Ascending aorta (tissue), 2 donors: ENCODE results near the gene SDSL. TPM values are rescaled to one million over a fixed set of nuclear protein-coding genes. Genes with fewer than 3 reads are reported as not detected.

Experiments used
- DNase-seq, 2 donors: peaks; one replicate each; pipeline ENCODE4 v3.0.0-alpha.2; 2019; ENCODE audit warnings: low spot score in 2 of 2
- H3K27ac ChIP-seq, 2 donors: fragments of 200-600 bp; sonication (generic); one replicate each; pipeline ENCODE4 v1.5.1; 2016 to 2017; ENCODE audit warnings: mild to moderate bottlenecking in 1 of 2
- H3K27me3 ChIP-seq: fragments of 200-600 bp; sonication (generic); one replicate; pipeline ENCODE4 v1.5.1; 2017
- H3K36me3 ChIP-seq, 2 donors: fragments of 200-600 bp; sonication (generic); one replicate each; pipeline ENCODE4 v1.5.1; 2016
- H3K4me1 ChIP-seq, 2 donors: fragments of 200-600 bp; sonication (generic); one replicate each; pipeline ENCODE4 v1.5.1; 2016 to 2017; ENCODE audit warnings: mild to moderate bottlenecking in 1 of 2
- H3K4me3 ChIP-seq, 2 donors: fragments of 200-600 bp; sonication (generic); one replicate each; pipeline ENCODE4 v1.5.1; 2016 to 2017; ENCODE audit warnings: mild to moderate bottlenecking in 1 of 2
- H3K9me3 ChIP-seq, 2 donors: fragments of 200-600 bp; sonication (generic); one replicate each; pipeline ENCODE4 v1.5.1; 2016
- CTCF ChIP-seq, 3 experiments: fragments of 200-600 bp in 2 of 3; fragments of 450-650 bp in 1 of 3; sonication (generic) in 2 of 3; IDR thresholded peaks; one replicate each; pipeline ENCODE4 v1.5.1; 2016 to 2019; ENCODE audit warnings: antibody characterized with exemption in 3 of 3, mild to moderate bottlenecking in 1 of 3, moderate library complexity in 1 of 3
- intact Hi-C: fragments of 100-400 bp; cut with DNase I; formaldehyde crosslinking; loops from one replicate; pipeline ENCODE4 v1.15.1; 2023
- total RNA-seq: library from RNA; depleted of rRNA; stranded (reverse); fragments of >200 nt; gene quantifications from one replicate; pipeline ENCODE4 v1.1.0, GENCODE V29; 2016

Gene SDSL
- total RNA-seq, 1 donor from 2014 or later: 11.0 TPM

GRCh38 chr12:113381220-113381619 lies 41.0 kb upstream of the SDSL start:
- no peaks in the 10 kb centered on the region for H3K9me3 ChIP-seq
- intact Hi-C loops: no loop called here
- no peaks in the 10 kb centered on the region for H3K4me1 ChIP-seq
- TF ChIP-seq CTCF (IDR thresholded peaks at IDR 0.05): no peak
- no peak for DNase-seq
- H3K36me3 ChIP-seq: peaks cover 40 to 75% of the 10 kb centered on the region in 2 donors
- no peak overlapping the region for H3K4me3 ChIP-seq
- H3K27me3 ChIP-seq: no peaks in the 10 kb centered on the region
- no peak overlapping the region for H3K27ac ChIP-seq

GRCh38 chr12:113382206-113382605 lies 40.0 kb upstream of the SDSL start:
- Histone ChIP-seq H3K36me3 (peaks cover 37 to 75% of the 10 kb centered on the region in 2 donors), H3K27me3 (no peaks in the 10 kb centered on the region), H3K9me3 (no peaks in the 10 kb centered on the region), H3K4me3 (no peak overlapping the region), H3K27ac (no peak overlapping the region), H3K4me1 (no peaks in the 10 kb centered on the region)
- intact Hi-C loops: no loop called here
- DNase-seq: no peak
- no peak for TF ChIP-seq CTCF (IDR thresholded peaks at IDR 0.05)

- Histone ChIP-seq H3K4me1 (no peaks in the 10 kb centered on the region), H3K27me3 (no peaks in the 10 kb centered on the region), H3K4me3 (no peak overlapping the region), H3K27ac (no peak overlapping the region), H3K9me3 (no peaks in the 10 kb centered on the region), H3K36me3 (peaks cover 45 to 88% of the 10 kb centered on the region in 2 donors)
- intact Hi-C loops: no loop called here
- DNase-seq: no peak
- no peak for TF ChIP-seq CTCF (IDR thresholded peaks at IDR 0.05)
Measured at GRCh38 chr12:113384778-113385177, 37.4 kb upstream of the SDSL start.

- no peaks in the 10 kb centered on the region for H3K4me1 ChIP-seq
- H3K4me3 ChIP-seq: no peak overlapping the region
- TF ChIP-seq CTCF (IDR thresholded peaks at IDR 0.05): no peak
- H3K9me3 ChIP-seq: no peaks in the 10 kb centered on the region
- peaks cover 44 to 92% of the 10 kb centered on the region in 2 donors for H3K36me3 ChIP-seq
- no peak for DNase-seq
- no peaks in the 10 kb centered on the region for H3K27me3 ChIP-seq
- intact Hi-C loops: no loop called here
- H3K27ac ChIP-seq: no peak overlapping the region
Measured at GRCh38 chr12:113385282-113385882, 36.8 kb upstream of the SDSL start.

- intact Hi-C loops: no loop called here
- H3K9me3 ChIP-seq: no peaks in the 10 kb centered on the region
- no peak for DNase-seq
- no peak overlapping the region for H3K27ac ChIP-seq
- H3K36me3 ChIP-seq: peaks cover 47 to 89% of the 10 kb centered on the region in 2 donors
- H3K4me1 ChIP-seq: no peaks in the 10 kb centered on the region
- no peaks in the 10 kb centered on the region for H3K27me3 ChIP-seq
- TF ChIP-seq CTCF (IDR thresholded peaks at IDR 0.05): no peak
- H3K4me3 ChIP-seq: no peak overlapping the region
Measured at GRCh38 chr12:113386866-113387566, 35.2 kb upstream of the SDSL start.
